Tibial artery (tissue), 4 donors: ENCODE results near the gene RPS14.

Experiments
- DNase-seq, 2 donors: peaks; one replicate each; pipeline ENCODE4 v3.0.0-alpha.2; 2019
- H3K27ac ChIP-seq, 2 donors: fragments of 200-600 bp; sonication (generic) in 1 of 2; 1 replicate in 1 of 2; 2 replicates in 1 of 2; pipeline ENCODE4 v1.5.1; 2018 to 2019; ENCODE audit warnings: mild to moderate bottlenecking in 1 of 2
- H3K27me3 ChIP-seq, 2 donors: fragments of 200-600 bp; sonication (generic) in 1 of 2; one replicate each; pipeline versions ENCODE4 v1.5.1 to v1.6.0; 2016 to 2019
- H3K36me3 ChIP-seq, 3 donors: fragments of 200-600 bp; sonication (generic) in 2 of 3; one replicate each; pipeline ENCODE4 v1.5.1; 2016 to 2019; ENCODE audit warnings: mild to moderate bottlenecking in 2 of 3
- H3K4me1 ChIP-seq, 4 donors: fragments of 200-600 bp; sonication (generic) in 2 of 4; 1 replicate in 3 of 4; 2 replicates in 1 of 4; pipeline ENCODE4 v1.5.1; 2016 to 2019
- H3K4me3 ChIP-seq, 2 donors: fragments of 200-600 bp; sonication (generic) in 1 of 2; 1 replicate in 1 of 2; 2 replicates in 1 of 2; pipeline ENCODE4 v1.5.1; 2018 to 2019; ENCODE audit warnings: mild to moderate bottlenecking in 2 of 2
- H3K9me3 ChIP-seq, 3 donors: fragments of 200-600 bp; sonication (generic) in 1 of 3; one replicate each; pipeline ENCODE4 v1.5.1; 2016 to 2019
- CTCF ChIP-seq, 2 experiments: fragments of 200-600 bp in 1 of 2; fragments of 450-650 bp in 1 of 2; IDR thresholded peaks; one replicate each; pipeline ENCODE4 v1.5.1; 2017 to 2019; ENCODE audit warnings: antibody characterized with exemption in 2 of 2, mild to moderate bottlenecking in 1 of 2, moderate library complexity in 1 of 2
- intact Hi-C: fragments of 100-400 bp; cut with DNase I; formaldehyde crosslinking; loops from one replicate; pipeline ENCODE4 v1.15.0; 2023; ENCODE audit warnings: low total_unique reads

The RPS14 gene

GRCh38 chr5:150394131-150394530 lies 55.4 kb downstream of the RPS14 start:
- no peaks in the 10 kb centered on the region for H3K9me3 ChIP-seq
- no peak overlapping the region for H3K4me3 ChIP-seq
- intact Hi-C loops = no loop called here
- TF ChIP-seq CTCF (IDR thresholded peaks at IDR 0.05) = no peak
- peaks cover 52 to 100% (median 96%) of the 10 kb centered on the region in 3 donors for H3K36me3 ChIP-seq
- no peak overlapping the region for H3K27ac ChIP-seq
- no peak for DNase-seq
- H3K4me1 ChIP-seq = no peaks in the 10 kb centered on the region
- H3K27me3 ChIP-seq = no peaks in the 10 kb centered on the region

GRCh38 chr5:150393096-150393645 lies 56.4 kb downstream of the RPS14 start:
- TF ChIP-seq CTCF (IDR thresholded peaks at IDR 0.05) = no peak
- no peak overlapping the region for H3K4me3 ChIP-seq
- peaks cover 52 to 100% (median 96%) of the 10 kb centered on the region in 3 donors for H3K36me3 ChIP-seq
- intact Hi-C loops = no loop called here
- DNase-seq = no peak
- H3K27ac ChIP-seq = no peak overlapping the region
- no peaks in the 10 kb centered on the region for H3K27me3 ChIP-seq
- H3K4me1 ChIP-seq = no peaks in the 10 kb centered on the region
- no peaks in the 10 kb centered on the region for H3K9me3 ChIP-seq

- Histone ChIP-seq H3K4me3 (no peak overlapping the region), H3K27ac (no peak overlapping the region), H3K4me1 (no peaks in the 10 kb centered on the region), H3K36me3 (peaks cover 52 to 100% (median 96%) of the 10 kb centered on the region in 3 donors), H3K9me3 (no peaks in the 10 kb centered on the region), H3K27me3 (no peaks in the 10 kb centered on the region)
- no peak for DNase-seq
- no peak for TF ChIP-seq CTCF (IDR thresholded peaks at IDR 0.05)
- intact Hi-C loops = no loop called here
Observed at GRCh38 chr5:150392680-150393079, 56.9 kb downstream of the RPS14 start.
